ENCODE measurements around the gene PDXP.
"Not testable (repeated sequence)": the region's sequence is repeated elsewhere in the genome, so short reads cannot be mapped to it uniquely, and the experiment has no call there.

PDXP gene

GRCh38 chr22:37656583-37656982, 1.9 kb upstream of the PDXP start:
- over 99% methylated on average over 4 of the region's 4 CpGs for WGBS

GRCh38 chr22:37657590-37658132, 862 bp upstream of the PDXP start:
- no peak overlapping the region for H2BK120ac ChIP-seq (ENCODE audit: low read depth, low read length)
- peak overlapping the region; percentile 11 for H4K91ac ChIP-seq (ENCODE audit: low read length)
- H3K9ac ChIP-seq (ENCODE audit: low read length) = peak overlapping the region; percentile 86
- no peaks in the 10 kb centered on the region for H3K27me3 ChIP-seq (ENCODE audit: control insufficient read depth in 1 of 2, insufficient read depth in 1 of 2, low read length in 2 of 2)
- peaks cover 16% of the 10 kb centered on the region for H3K79me1 ChIP-seq (replicated peaks; ENCODE audit: low read length, poor library complexity, severe bottlenecking)
- peaks cover 7 to 39% of the 10 kb centered on the region in 2 experiments for H3K36me3 ChIP-seq (ENCODE audit: control insufficient read depth in 1 of 2, insufficient read depth in 2 of 2, low read depth in 1 of 2, low read length in 2 of 2)
- peak overlapping the region in 1 of 2 experiments; percentile 15 for H2BK12ac ChIP-seq (ENCODE audit: low read length in 2 of 2)
- H2BK5ac ChIP-seq (ENCODE audit: low read depth, low read length, poor library complexity, severe bottlenecking) = no peak overlapping the region
- peak overlapping the region; percentile 10 for H2AK5ac ChIP-seq (ENCODE audit: low read length, severe bottlenecking)
- H2AFZ ChIP-seq (ENCODE audit: low read depth, low read length) = no peak overlapping the region
- H3K4me1 ChIP-seq (ENCODE audit: control insufficient read depth, insufficient read depth, low read depth, low read length) = peaks cover 28% of the 10 kb centered on the region
- DNase-seq = no peak
- 16% methylated on average over 5 of the region's 6 CpGs for WGBS
- H3K4me3 ChIP-seq (ENCODE audit: insufficient read depth in 1 of 2, low read depth in 1 of 2, low read length in 2 of 2) = peak overlapping the region in 1 of 2 experiments; percentile 83
- peak overlapping the region; percentile 61 for H3K4me2 ChIP-seq (ENCODE audit: low read length, poor library complexity, severe bottlenecking)
- H3K14ac ChIP-seq (ENCODE audit: low read length in 2 of 2) = no peak overlapping the region
- peak overlapping the region; percentile 83 for H4K8ac ChIP-seq (ENCODE audit: low read length)
- H3K9me3 ChIP-seq (ENCODE audit: control insufficient read depth, low read length) = no peaks in the 10 kb centered on the region
- peak overlapping the region in 1 of 2 experiments; percentile 47 for H3K4ac ChIP-seq (ENCODE audit: low read depth in 1 of 2, low read length in 2 of 2)
- peak overlapping the region; percentile 36 for H3K27ac ChIP-seq (ENCODE audit: low read length, poor library complexity, severe bottlenecking)
- H3K23ac ChIP-seq (ENCODE audit: low read length in 2 of 2) = no peak overlapping the region
- H3K18ac ChIP-seq (ENCODE audit: low read depth in 1 of 2, low read length in 2 of 2) = no peak overlapping the region
- no peak overlapping the region for H2BK15ac ChIP-seq (ENCODE audit: low read depth, poor library complexity, severe bottlenecking)

More at GRCh38 chr22:37656583-37656982, 1.9 kb upstream of the PDXP start:
- H3K9me3 ChIP-seq (ENCODE audit: control insufficient read depth, low read length); H2AK5ac ChIP-seq (ENCODE audit: low read length, severe bottlenecking); H3K4ac ChIP-seq (ENCODE audit: low read depth in 1 of 2, low read length in 2 of 2); H2AFZ ChIP-seq (ENCODE audit: low read depth, low read length); DNase-seq; H4K8ac ChIP-seq (ENCODE audit: low read length); H2BK15ac ChIP-seq (ENCODE audit: low read depth, poor library complexity, severe bottlenecking); H2BK120ac ChIP-seq (ENCODE audit: low read depth, low read length); H3K4me3 ChIP-seq (ENCODE audit: insufficient read depth in 1 of 2, low read depth in 1 of 2, low read length in 2 of 2); H2BK12ac ChIP-seq (ENCODE audit: low read length in 2 of 2); H3K27ac ChIP-seq (ENCODE audit: low read length, poor library complexity, severe bottlenecking); H3K27me3 ChIP-seq (ENCODE audit: control insufficient read depth in 1 of 2, insufficient read depth in 1 of 2, low read length in 2 of 2); H3K18ac ChIP-seq (ENCODE audit: low read depth in 1 of 2, low read length in 2 of 2); H2BK5ac ChIP-seq (ENCODE audit: low read depth, low read length, poor library complexity, severe bottlenecking); H3K14ac ChIP-seq (ENCODE audit: low read length in 2 of 2); H3K4me2 ChIP-seq (ENCODE audit: low read length, poor library complexity, severe bottlenecking); H3K23ac ChIP-seq (ENCODE audit: low read length in 2 of 2); H3K9ac ChIP-seq (ENCODE audit: low read length); H4K91ac ChIP-seq (ENCODE audit: low read length): not testable (repeated sequence)
- H3K79me1 ChIP-seq (replicated peaks; ENCODE audit: low read length, poor library complexity, severe bottlenecking) = peaks cover 12% of the 10 kb centered on the region
- peaks cover 10 to 44% of the 10 kb centered on the region in 2 experiments for H3K36me3 ChIP-seq (ENCODE audit: control insufficient read depth in 1 of 2, insufficient read depth in 2 of 2, low read depth in 1 of 2, low read length in 2 of 2)
- peaks cover 27% of the 10 kb centered on the region for H3K4me1 ChIP-seq (ENCODE audit: control insufficient read depth, insufficient read depth, low read depth, low read length)

DNA sequence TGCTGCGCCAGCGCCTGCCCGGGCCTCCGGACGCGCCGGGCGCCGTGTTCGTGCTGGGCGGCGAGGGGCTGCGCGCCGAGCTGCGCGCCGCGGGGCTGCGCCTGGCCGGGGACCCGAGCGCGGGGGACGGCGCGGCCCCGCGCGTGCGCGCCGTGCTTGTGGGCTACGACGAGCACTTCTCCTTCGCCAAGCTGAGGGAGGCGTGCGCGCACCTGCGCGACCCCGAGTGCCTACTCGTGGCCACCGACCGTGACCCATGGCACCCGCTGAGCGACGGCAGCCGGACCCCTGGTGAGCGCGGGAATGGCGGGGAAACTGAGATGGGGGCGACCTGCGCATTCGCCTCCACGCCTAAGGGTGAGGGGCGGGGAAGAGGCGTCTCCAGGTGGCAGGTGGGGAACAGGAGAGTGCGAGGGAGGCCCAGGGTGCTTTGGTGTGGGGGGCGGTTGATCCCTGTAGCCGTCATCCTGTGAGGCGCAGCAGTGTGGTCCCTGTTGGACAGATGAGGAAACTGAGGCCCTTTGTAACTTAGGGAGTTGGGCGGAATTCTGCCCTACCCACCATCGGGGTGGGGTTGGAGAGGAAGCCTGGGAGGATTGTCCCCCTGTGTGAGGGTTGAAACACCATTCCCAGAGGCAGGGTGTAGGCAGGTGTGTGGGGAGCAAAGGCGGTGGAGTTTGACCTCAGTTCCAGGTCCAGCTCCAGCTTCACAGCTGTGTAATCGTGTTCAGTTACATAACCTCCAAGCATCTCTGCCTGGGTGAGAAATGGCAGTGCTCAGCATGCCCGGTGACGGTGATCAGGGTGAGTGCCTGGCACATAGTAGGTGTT, 758 bp downstream of the PDXP start:
- Histone ChIP-seq H3K4me2 (ENCODE audit: low read length, poor library complexity, severe bottlenecking) (peak overlapping the region; percentile 89), H3K4ac (ENCODE audit: low read depth in 1 of 2, low read length in 2 of 2) (peak overlapping the region; percentile 35 to 55), H3K9me3 (ENCODE audit: control insufficient read depth, low read length) (no peaks in the 10 kb centered on the region), H3K4me3 (ENCODE audit: insufficient read depth in 1 of 2, low read depth in 1 of 2, low read length in 2 of 2) (peak overlapping the region; percentile 79 to 91), H3K9ac (ENCODE audit: low read length) (peak overlapping the region; percentile 80), H3K23ac (ENCODE audit: low read length in 2 of 2) (peak overlapping the region in 1 of 2 experiments; percentile 95), H2BK15ac (ENCODE audit: low read depth, poor library complexity, severe bottlenecking) (no peak overlapping the region), H3K4me1 (ENCODE audit: control insufficient read depth, insufficient read depth, low read depth, low read length) (peaks cover 29% of the 10 kb centered on the region), H4K8ac (ENCODE audit: low read length) (peak overlapping the region; percentile 5), H2BK12ac (ENCODE audit: low read length in 2 of 2) (peak overlapping the region in 1 of 2 experiments; percentile 70), H2BK5ac (ENCODE audit: low read depth, low read length, poor library complexity, severe bottlenecking) (no peak overlapping the region), H3K27ac (ENCODE audit: low read length, poor library complexity, severe bottlenecking) (no peak overlapping the region), H3K14ac (ENCODE audit: low read length in 2 of 2) (peak overlapping the region in 1 of 2 experiments; percentile 53), H3K79me1 (replicated peaks; ENCODE audit: low read length, poor library complexity, severe bottlenecking) (peaks cover 16% of the 10 kb centered on the region), H2BK120ac (ENCODE audit: low read depth, low read length) (no peak overlapping the region), H2AFZ (ENCODE audit: low read depth, low read length) (peak overlapping the region; percentile 61), H3K36me3 (ENCODE audit: control insufficient read depth in 1 of 2, insufficient read depth in 2 of 2, low read depth in 1 of 2, low read length in 2 of 2) (peaks cover 0 to 23% of the 10 kb centered on the region in 2 experiments), H3K18ac (ENCODE audit: low read depth in 1 of 2, low read length in 2 of 2) (peak overlapping the region; percentile 9 to 79), H2AK5ac (ENCODE audit: low read length, severe bottlenecking) (no peak overlapping the region), H4K91ac (ENCODE audit: low read length) (no peak overlapping the region), H3K27me3 (ENCODE audit: control insufficient read depth in 1 of 2, insufficient read depth in 1 of 2, low read length in 2 of 2) (no peaks in the 10 kb centered on the region)
- DNase-seq = no peak
- WGBS = 7% methylated on average over 43 of the region's 68 CpGs
